HG03045 (cell line): ENCODE data around the gene PRKAG1.

Source experiments
- ATAC-seq: cut with Tn5 transposase; IDR thresholded peaks from one replicate; pipeline ENCODE4 v1.9.1; 2021; ENCODE audit warnings: mild to moderate bottlenecking, moderate library complexity; ENCODE audit not compliant: unreplicated experiment

Gene PRKAG1

DNA sequence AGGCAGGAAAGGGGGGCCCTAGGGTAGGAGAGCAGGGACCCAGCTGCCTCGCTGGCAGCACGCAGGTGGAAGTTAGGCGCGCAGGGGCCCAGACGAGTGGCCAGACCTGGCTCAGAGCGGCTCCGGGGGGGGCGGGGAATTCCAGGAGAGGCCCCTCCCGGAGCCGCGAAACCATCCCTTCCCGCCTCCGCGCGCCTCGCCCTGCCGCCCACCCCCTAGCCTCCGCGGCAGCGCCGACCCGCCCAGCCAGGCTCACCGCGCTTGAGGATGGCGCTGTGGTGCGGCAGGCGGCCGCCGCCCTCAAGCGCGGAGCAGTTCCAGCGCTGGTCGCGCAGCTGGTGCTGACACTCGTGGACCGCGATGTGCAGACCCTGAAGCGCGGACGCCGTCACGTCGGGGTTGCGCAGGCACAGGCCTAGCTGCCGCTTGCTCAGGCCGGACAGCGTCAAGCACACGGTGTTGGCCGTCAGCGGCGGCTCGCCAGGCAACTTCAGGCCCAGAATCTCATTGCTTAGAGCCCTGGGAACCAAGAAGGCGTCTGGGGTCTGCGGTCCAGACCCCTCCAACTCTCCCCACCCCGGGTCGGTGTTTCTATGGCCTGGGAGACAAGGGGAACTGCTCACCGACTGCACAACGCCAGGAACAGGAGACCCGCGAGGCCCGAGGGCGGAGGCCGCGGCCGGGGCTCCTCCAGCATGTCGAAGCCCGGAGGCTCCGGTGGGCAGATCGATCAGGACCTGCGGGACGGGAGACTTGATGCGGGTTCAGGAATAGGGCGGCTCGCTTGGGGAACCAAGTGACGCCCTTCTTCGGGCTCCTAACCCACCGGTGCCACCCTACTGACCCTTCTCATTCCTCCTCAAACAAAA lies 48.5 kb downstream of the PRKAG1 start:
- no peak for ATAC-seq

DNA sequence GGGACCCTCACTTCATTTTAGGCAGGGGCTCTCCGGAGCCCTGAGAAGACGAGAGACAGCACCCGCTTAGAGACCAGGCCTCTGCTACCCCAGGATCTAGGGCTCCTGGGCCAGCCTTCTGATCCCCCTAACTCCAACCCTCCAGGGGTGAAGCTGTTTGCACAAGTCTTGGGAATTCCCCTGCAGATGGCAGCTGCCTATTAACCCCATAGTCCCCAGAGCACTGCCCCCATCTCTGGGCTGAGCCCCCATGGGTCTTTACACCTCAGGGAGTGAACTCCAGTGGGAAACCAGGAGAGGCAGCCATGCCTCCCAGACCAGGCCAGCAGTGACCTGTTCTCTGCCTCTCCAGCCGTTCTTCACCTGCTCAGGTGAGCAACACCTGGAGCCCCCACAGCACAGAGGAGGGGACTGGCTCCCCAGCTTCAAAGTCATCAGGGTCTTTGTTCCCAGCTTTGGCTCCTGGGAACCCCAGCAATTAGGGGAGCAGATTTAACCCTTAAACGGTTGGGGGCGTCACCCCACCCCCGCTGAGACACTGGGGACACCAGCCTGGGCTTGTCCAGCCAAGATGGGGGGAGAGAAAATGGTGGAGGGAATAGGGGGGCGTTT lies 49.3 kb downstream of the PRKAG1 start:
- ATAC-seq = no peak

DNA sequence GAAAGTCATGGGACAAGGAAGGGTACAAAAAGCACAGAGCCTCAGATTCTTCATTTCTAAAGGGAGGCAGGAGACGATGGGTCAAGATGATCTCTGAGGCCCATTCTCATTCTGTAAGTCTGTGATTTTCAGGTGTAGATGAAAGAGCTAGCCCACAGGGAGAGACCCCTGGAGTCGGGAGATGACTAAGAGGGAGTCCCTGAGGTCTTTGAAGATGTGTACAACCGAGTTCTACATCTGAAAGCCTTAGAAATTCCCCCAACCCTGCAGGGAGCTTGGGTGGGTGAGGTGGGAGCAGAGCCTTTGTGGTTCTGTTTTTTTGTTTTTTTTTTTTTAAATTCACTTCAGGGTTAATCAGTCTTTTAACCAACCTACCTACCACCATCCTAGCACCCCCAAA lies 50.1 kb downstream of the PRKAG1 start:
- ATAC-seq = no peak

DNA sequence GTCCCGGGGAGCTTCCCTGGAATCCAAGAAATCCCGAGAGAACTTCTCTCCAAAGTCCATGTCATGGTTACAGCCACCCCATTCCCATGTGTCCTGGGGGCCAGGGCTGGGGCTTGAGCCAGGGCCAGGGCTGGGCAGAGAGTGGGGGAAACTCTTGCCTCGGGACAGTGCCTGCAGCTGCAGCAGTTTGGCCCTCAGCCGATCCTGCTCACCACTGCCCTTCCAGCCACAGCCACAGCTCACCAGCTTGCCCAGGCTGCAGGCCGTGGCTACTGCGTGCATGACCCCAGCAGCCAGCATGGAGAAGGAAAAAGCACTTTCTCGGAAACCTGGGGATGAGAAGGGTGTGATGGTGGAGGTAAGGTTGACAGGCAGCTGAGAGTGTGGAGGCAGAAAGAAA lies 50.6 kb downstream of the PRKAG1 start:
- no peak for ATAC-seq

DNA sequence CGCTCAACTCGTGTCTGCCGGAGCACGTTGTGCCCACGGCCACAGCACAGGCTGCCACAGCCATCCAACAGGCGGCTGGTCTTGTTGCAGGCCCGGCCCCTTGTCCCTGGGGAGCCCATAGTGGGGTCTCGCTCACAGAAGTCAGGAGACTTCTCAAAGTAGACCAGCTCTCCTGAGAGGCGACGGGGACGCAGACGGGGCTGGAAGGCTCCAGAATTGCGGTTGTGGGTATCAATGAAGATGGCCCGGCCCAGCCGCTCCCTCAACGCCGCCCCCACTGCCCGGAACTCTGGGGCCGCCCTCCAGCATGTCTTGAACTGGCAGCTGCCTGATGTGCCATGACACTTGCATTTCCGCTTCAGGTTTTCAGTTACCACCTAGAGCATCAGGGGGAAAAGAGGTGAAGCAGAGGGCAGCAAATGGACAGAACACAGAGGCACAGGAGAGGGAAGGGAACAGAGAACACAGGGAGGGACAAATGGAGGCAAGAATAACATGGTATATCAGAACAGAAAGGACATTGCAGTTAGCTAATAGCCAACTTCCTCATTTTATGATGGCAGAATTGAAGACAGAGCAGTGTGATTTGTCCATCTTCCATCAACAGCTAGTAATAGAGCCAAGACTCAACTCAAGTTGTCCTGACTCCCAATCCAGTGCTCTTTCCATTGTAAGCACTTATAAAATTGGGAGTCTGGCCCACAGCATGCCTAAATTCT lies 52.2 kb downstream of the PRKAG1 start:
- no peak for ATAC-seq

DNA sequence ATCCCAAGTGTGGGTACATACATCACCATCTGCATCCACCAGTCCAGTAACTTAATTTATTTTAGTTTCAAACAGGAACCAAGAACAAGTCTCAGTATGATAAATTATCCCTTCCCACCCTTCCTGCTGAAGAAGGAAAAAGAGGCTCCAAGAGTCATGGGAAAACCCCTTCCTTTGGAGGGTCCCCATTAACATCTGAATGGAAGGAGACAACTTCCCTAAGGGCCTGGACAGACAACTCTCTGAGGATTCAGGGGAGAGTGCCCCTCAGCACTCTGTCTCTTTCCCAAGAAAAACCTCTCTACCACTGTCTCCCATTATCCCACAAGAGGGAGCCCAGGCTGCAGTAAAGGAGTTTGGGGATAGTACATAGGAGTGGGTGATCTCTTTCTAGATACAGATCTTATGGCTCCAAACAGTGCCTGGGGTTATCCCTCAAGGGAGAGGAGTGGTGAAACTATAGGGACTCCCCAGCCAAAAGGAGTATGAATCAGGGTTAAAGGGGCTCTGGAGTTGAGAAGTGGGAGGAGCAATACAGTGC lies 53.2 kb downstream of the PRKAG1 start:
- ATAC-seq = no peak

DNA sequence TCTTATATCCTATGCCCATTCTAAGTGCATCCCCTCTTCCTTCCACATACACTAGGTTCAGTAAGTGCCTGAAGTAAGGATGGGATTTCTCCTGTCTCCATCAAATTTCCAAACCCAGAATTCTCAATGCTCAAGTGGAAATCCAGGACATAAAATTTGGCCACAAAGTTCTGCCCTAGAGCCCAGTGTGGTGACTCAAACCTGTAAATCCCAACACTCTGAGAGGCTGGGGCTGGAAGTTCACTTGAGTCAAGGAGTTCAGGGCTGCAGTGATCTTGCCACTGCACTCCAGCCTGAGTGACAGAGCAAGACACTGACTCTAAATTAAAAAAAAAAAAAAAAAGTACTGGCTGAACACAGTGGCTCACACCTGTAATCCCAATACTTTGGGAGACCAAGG lies 56.8 kb downstream of the PRKAG1 start:
- no peak for ATAC-seq

DNA sequence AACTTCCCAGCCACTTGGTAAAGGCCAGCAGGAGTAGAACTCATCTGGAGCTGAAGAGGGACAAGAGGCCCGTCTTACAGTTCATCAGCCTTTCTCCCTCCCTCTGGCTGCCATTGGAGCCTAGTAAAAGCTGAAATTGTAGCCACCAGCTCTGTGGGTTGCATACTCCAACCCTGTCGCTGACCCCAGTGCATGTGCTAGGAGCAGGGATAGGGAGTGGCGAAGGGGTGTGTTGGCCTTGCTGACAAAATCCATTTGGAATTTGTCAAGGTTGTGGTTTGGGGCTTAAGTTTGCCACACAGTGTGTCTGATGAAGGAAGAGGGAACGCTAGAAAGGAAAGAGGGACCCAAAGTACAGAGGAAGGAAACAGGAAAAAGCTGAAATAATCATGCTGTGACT lies 57.2 kb downstream of the PRKAG1 start:
- no peak for ATAC-seq

DNA sequence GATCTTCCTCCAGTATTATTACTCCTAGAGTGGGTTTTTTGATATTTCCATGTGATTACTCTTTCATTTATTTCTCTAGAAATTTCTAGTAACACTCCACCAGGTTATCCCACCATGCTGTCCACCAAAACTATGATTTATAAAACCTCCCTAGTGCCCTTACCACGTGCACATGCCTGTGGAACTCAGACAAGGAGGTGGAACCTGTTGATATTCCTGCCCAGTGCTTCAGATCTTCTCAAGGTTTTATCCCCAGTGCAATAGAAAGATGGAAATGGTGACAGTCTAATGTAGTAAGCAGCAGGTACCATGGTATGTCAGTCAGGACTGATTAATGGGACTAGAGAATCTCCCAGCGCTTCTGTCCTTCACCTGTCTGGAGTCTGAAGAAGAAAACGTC lies 57.7 kb downstream of the PRKAG1 start:
- no peak for ATAC-seq

DNA sequence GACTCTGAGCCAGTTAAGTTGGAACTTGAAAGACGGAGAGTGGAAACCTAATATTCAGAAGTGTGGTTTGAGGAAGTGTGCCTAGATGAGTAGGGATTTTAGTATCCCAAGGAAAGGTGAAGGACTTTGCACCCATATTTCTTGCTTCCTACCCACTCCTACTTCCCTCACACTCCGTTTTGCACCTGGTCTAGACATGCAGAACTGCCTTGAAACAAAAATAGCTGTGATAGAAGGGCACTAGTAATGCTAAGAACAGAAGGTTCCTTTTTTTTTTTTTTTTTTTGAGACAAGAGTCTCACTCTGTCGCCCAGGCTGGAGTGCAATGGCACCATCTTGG lies 60.6 kb downstream of the PRKAG1 start:
- ATAC-seq = no peak

DNA sequence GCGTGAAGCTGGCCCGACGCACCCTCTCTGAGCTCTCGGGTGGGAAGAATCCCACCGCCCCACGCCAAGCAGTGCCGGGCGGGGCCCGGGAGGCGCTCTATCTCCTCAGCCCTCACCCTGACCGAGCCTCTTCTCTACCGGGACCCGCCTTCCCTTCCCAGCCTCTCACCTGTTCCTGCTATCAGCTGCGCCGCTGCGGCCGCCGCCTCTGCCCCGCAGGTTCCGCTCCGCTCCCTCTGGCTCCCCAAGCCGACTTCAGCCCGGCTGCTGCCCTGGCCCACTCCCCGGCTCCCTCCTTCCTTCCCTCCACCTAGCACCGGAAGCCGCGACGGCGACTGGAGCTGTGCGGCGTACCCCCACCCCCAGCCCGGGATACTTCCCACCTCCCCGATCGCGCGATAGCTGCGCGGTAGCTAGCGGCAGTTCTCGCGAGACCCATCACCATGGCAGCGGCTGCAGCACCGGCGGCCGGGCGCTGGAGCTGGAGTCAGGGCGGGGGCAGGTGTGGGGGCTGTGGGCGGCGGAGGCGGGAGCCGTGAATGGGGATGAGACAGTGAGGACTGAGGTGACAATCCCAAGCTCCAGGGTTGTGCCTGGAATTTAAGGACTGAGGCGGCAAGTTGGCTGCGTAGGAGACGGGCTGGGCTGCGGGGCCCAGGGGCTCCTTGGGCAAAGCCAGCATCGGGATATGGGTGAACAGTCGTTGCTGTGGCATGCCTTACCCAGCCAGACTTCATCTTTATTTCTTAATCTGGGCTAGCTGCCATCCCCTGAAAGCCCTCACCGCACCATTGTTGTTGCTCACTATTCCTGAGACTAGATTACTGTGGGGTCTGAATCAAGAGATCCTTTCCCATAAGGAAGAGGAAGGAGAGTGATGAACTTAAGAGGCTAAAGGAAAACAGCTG lies 61.2 kb downstream of the PRKAG1 start, which contains the start of gene ARF3:
ARF3 (minus strand) TSS at position 347 of the 908 bp plus-strand sequence. CDS start 16,392 bp downstream, outside the sequence.
- peak; percentile 88 for ATAC-seq

DNA sequence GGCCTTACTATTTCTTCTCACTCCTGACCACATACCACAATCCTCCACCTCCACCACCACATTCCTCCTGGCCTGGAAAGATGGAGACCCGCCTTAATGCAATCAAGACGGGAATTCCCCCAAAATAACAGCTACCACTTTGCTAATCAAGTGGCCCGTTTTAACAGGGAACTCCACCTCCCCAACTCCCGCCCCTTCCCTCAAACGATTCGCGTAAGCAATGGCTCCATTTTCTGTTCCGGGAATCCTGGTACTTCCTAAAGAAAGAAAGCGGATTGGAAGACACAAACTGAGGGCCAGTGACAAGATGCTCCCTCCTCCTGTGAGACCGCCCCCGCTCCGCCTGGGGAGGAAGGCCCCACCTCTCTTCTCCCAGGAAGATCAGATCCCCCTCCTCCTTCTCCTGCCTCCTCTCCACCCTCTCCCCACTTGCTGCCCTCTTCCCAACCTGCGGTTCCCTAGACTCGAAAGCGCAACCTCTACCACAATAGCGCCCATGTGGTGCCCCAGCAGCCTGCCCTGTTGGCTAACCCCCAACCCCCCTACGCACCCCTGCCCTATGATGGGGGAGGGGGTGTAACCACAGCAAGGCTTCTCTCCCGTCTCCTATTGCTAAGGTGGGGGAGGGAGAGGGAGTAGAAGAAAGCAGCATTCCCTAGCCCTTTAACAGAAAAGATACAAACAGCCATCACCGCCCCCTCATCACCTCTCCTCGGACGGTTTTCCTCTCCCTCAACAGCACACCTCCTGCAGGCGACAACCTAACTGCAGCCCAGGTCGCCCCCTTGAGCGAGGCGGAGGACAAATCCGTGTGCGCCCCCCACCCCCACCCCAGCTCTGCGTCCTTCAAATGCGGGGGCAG lies 62.1 kb downstream of the PRKAG1 start:
- no peak for ATAC-seq

DNA sequence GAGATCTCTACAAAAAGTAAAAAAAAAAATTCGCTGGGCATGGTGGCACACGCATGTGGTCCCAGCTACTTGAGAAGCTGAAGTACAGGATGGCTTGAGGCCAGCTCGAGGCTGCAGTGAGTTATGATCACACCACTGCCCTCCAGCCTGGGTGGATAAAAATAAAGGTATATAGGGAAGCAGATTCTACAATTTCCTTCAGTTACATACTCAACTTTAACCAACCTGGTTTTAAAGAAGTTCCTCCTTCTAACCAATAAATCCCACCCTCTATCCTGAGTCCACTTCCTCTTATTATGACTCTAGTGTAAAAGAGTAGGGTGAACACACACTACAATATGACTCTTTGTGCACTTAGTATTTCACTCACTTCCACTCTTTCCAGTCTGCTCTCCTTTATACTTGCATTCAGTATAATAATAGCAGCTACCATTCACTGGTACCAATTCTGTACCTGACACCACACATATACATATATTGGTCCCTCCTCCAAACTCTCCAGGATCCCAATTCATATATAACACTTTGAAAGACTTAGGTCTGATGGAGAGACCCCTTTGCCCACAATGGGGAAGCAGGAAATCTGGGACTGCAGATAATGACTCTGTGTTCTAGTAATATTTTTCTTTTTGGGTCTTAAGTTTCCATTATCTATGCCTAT lies 63.6 kb downstream of the PRKAG1 start:
- no peak for ATAC-seq

DNA sequence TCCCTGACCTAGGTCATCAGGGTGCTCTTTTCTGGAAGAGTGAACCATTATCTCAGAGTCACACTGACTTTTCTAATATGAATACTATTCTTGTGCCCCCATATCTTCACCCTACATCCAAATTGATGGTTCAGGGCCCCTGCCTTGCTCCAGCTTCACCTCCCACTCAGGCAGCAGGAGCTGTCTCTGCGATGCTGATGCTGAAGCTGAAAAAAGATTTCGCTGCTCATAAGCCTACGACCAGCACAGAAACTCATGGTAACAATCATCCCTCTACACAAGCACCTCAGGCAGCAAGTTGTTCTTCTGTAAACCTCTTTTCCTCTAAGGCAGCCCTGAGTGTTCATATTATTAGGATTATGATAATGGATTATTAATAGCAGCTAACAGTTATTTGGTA lies 64.5 kb downstream of the PRKAG1 start:
- no peak for ATAC-seq

DNA sequence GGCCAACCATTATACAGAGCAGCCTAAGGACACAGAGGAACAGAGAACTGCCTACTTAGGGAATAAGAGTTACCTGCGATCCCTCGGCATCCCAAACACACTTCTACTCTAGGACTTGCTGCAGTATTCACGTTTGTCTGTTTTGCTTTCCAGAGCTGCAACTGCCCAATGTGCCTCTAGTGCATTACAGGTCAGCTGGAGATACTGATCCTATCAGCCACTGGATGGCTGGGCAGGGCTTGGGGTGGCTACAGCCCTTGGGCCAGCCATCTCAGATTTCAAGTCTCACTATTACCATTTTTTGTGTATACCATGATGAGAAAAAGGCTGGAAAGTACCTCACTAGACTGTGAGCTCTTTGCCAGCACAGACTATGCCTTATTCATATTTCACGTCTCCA lies 65.9 kb downstream of the PRKAG1 start:
- ATAC-seq = no peak
